ENCODE data around the gene AMPD2.

The AMPD2 gene

GRCh38 chr1:109619576-109620400 lies at the start of gene AMPD2, which contains the start of gene GNAT2:
AMPD2 (plus strand) TSS chr1:109619837; CDS start chr1:109621176, 1,339 bp downstream.
GNAT2 (minus strand) TSS chr1:109619616; CDS start chr1:109612870, 6,746 bp downstream.
- DNase-seq = peak; percentile 47

DNA sequence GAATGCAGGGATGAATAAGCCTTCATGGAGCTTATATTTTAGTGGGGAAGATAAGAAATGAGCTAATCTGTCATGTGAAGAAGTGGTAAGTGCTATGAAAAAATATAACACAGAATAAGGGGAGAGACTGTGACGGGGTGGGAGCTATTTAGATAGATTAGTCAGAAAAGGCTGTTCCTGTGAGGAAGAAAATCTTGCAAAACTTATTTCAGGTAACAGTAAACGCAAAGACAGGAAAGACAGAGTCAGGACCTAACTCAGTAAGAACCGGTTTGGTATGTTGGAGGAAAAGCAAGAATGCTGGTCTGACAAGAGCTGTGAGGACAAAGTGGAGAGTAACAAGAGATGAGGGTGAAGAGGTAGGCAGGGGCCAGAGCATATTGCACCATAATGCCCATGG lies 49.2 kb upstream of the AMPD2 start:
- DNase-seq = no peak

GRCh38 chr1:109573785-109574184 lies 45.9 kb upstream of the AMPD2 start:
- DNase-seq = no peak

GRCh38 chr1:109578947-109579443 lies 40.6 kb upstream of the AMPD2 start:
- no peak for DNase-seq

DNA sequence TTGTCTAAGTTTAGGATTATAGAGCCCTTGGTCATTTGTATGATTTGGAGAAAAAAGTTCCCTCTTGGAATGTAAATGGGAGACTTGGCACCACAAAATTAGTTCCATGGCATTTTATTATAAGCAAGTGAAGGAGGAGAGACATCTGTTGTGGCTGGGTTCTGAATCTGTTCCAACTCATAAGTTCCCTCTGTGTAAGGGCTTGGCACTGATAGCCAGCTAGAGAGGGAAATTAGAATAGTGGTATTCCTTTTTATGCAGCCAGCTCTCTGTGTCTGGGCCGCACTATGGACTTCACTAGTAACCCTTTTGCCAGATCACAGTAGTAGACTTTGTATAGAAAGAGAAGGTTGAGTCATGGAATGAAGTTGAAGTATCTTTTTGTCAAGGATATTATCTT lies 40.1 kb upstream of the AMPD2 start:
- DNase-seq = no peak

GRCh38 chr1:109582021-109582420 lies 37.6 kb upstream of the AMPD2 start:
- no peak for DNase-seq

GRCh38 chr1:109584766-109585165 lies 34.9 kb upstream of the AMPD2 start:
- DNase-seq = no peak

- DNase-seq = no peak
These were observed 33.6 kb upstream of the AMPD2 start for GRCh38 chr1:109586055-109586454.

DNA sequence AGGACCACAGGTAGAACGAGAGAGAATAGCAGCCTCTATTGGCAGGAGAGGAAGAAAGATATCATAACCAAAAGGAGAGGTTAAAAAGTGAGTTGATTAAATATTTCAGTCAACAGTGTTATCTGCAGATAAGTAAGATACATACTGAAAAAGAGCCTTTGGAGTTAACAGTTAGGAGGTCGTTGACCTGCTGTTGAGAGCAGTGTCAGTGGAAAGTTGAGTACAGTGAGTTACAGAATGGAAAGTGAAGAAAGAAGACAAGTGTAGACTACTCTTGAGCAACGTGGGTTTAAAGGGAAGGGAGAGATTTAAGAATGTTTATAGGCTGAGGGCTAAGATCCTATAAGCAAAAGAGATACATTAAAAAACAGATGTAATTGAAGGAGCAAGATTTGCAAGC lies 30.5 kb upstream of the AMPD2 start:
- no peak for DNase-seq

- DNase-seq = no peak
These were observed 30.0 kb upstream of the AMPD2 start for GRCh38 chr1:109589679-109590078.

- DNase-seq = no peak
These were observed 26.7 kb upstream of the AMPD2 start for GRCh38 chr1:109592916-109593315.

DNA sequence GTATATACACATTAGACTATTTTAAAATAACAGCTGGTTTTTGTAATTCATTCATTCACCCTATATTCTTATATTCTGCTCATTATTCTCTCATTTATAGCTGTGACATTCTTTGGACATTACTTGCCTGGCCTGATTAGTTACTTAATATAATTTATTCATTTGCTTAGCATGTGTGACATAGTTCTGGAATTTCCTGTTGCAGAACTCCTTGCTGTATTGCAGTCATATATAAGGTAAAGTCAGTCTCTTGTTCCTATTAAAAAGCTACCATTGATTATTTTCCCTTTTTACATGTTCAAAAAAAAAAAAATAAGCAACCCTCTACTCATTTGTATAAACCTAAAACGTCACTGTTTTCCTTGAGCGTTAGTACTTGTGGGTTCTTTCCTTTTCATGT lies 24.1 kb upstream of the AMPD2 start:
- no peak for DNase-seq

DNA sequence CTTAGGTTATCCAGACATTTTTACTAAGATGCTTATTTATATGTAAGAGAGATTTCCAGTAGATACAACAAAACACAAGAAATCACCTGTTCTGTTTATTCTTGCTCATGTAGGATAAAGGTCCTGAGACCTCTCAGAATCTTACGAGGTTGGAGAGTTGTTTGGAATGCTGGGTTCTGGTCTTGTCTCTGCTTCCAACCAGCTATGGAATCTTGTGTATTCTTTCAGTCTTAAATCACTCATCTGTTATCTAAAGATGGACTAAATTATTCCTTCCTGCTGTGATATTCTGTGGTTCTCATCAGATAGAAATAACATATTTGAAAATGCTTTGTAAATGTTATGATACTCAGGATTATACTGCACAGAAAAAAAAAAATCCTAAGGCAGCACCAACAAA lies 21.5 kb upstream of the AMPD2 start:
- no peak for DNase-seq

DNA sequence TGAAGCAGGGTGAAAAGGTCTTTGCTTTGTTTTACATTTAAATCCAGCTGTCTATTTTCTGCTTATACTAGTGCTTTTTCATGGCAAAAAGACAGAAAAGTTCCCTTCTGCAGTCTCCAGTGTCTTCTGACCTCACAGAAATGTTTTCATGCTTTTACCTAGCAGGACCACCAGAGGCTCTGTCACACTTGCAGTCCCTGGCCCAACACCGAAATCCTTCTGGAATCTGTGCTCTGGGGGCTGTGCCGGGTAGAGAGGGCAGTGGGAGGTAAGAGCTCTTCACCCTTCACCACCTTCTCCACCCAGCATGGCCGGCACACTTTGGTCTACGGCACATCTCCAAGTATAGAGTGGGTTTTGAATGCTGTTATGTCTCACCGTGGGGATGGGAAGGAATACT lies 21.0 kb upstream of the AMPD2 start:
- no peak for DNase-seq

- DNase-seq = no peak
These were observed 16.4 kb upstream of the AMPD2 start for GRCh38 chr1:109603229-109603628.

DNA sequence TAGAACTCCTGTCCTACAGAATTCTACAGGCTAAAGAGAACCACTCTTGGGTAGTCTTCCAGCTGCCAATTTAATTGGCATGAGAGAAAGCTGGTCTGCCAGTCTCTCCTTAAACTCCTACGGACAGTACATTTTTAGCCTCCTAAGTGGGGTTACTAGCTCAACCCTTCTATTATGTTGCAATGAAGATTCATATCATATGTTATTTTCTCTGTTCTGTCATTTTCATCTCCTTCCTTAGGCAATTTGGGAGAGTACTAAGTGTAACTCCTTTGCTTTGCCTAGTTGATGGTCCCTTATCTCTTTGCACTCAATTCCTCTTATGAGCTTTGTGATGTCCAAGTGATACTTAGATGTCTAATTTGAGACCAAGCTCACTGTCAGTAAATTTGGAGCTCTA lies 14.3 kb upstream of the AMPD2 start:
- no peak for DNase-seq

DNA sequence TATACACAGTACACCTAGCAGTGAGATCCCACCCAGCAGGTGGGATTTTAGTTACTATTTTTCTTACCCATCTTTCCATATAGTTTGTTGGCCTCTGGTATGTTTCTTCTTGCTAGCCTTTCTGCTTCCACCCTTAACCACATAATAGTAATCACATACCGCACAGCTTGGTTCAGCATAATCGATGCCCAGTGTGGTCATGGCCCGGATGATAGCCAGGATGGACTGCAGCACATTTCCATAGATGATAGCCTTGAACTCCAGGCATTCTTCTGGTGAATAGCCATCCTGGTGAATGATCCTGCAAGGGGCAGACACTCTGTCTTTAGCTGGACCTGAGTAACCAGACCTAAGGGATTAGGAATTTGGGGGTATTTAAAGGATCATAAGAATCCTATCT lies 9.8 kb upstream of the AMPD2 start:
- DNase-seq = no peak

DNA sequence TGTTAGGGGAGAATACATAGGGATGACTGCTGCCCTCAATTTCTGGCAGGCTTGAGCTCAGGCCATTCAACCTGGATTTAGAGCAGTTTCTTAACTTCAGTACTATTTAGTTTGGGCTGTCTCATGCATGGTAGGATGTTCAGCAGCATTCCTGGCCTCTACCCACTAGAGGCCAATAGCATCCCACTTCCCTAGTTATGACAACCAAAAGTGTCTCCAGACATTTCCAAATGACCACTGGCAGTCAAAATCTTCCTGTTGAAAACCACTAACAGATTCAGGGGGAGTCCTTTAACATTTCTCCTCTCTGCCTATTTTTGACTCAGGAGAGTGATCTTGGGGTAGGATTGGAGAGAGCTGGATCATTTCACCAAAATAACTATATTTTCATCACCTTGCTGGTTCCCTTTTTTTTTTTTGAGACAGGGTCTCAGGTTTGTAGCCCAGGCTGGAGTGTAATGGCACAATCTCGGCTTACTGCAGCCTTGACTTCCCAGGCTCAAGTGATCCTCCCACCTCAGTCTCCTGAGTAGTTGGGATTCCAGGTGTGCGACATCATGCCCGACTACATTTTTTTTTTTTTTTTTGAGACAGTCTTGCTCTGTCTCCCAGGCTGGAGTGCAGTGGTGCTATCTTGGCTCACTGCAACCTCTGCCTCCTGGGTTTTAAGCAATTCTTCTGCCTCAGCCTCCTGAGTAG lies 8.9 kb upstream of the AMPD2 start:
- no peak for DNase-seq

- no peak for DNase-seq
These were observed 8.2 kb upstream of the AMPD2 start for GRCh38 chr1:109611308-109611990.

DNA sequence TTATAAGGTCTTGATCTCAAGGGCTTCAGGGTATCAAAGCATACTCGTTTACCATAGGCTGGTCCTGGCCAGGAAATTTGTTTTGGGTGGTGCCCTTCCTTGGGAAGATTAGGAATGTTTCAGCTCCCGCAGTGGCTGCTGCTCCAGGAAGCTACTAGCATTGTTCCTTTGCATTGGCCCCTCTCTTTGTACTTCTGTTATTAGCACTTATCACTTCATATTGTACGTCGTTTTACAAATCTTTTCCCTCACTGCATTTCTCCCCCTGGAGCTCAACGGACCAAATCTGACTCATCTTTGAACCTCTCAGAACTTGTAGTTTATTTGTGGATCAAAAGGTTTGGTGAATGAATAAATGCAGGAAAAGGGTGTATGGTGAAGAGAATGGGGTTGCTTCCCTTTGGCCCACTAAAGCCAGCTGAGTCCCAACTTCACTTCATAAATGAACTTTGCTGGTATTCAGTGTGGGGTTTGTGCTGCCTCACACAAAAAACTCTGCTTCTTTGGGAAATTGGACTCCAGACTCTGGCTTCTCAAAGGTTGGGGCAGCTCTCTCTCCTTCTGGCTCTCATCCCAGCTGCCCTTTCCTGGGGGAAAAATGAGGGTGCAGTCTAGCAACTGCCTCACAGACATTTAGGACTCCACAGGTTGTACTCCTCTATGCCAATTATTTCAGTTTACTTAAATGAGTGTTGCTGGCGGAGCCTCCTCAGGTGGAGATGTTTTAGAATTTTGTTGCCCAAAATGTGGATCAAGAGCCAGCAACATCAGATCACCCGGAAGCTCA lies 6.1 kb upstream of the AMPD2 start:
- DNase-seq = no peak

DNA sequence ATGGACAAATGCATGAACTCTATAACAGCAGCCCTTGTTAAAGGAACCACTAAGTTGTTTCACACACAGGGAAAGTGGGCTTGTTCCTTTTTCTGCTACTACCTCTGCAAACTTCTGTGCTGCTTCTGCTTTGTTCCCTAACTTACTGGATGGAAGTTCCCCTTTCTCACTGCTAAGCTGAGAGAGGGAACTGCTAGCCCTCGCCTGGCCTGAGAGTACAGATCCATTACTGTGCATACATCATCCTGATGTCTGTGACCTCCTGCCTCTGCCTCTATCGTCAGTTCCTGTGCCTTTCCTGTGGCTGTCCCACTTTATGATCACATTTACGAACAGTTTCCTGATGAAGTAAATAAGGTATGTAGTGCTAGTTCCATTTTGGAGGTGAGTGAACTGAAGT lies 3.8 kb upstream of the AMPD2 start:
- DNase-seq = no peak

DNA sequence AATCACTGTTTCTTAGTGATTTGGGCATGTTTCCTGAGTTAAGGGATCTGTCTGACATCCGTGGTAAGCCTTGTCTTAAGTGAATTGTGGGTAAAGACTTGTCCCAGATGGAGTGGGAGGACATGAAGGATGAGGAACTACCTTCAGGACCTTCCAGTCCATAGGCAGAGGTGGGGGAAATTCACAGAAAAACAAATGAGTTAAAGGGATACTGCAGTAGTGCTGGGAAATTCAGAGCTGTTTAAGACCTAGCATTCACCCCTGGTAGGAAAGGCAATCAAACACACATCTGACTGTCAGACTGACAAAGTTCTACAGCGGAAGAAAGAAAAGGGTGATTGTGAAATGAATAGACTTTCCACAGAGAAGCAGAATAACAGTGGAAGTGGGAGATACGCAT lies 3.2 kb upstream of the AMPD2 start:
- no peak for DNase-seq

Data from T1000 (cell line).